ENCODE data around the gene CSF3R. TPM values are rescaled to one million over a fixed set of nuclear protein-coding genes. Genes with fewer than 3 reads are reported as not detected.

Gene CSF3R
- polyA plus RNA-seq, 1 donor from 2014 or later = not detected

- peaks cover 7% of the 10 kb centered on the region for H3K79me2 ChIP-seq (replicated peaks; ENCODE audit: insufficient read depth, low read length)
- H3K4me2 ChIP-seq (ENCODE audit: low read length) = no peak overlapping the region
- H4K20me1 ChIP-seq (ENCODE audit: insufficient read depth) = no peaks in the 10 kb centered on the region
- no peak overlapping the region for H2AFZ ChIP-seq (ENCODE audit: low read depth, low read length)
- H3K36me3 ChIP-seq (ENCODE audit: insufficient read depth, low read length) = no peaks in the 10 kb centered on the region
- no peaks in the 10 kb centered on the region for H3K27me3 ChIP-seq (ENCODE audit: insufficient read depth, low read depth, low read length)
- TF ChIP-seq, protein P1, sequence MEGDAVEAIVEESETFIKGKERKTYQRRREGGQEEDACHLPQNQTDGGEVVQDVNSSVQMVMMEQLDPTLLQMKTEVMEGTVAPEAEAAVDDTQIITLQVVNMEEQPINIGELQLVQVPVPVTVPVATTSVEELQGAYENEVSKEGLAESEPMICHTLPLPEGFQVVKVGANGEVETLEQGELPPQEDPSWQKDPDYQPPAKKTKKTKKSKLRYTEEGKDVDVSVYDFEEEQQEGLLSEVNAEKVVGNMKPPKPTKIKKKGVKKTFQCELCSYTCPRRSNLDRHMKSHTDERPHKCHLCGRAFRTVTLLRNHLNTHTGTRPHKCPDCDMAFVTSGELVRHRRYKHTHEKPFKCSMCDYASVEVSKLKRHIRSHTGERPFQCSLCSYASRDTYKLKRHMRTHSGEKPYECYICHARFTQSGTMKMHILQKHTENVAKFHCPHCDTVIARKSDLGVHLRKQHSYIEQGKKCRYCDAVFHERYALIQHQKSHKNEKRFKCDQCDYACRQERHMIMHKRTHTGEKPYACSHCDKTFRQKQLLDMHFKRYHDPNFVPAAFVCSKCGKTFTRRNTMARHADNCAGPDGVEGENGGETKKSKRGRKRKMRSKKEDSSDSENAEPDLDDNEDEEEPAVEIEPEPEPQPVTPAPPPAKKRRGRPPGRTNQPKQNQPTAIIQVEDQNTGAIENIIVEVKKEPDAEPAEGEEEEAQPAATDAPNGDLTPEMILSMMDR (IDR thresholded peaks at IDR 0.05; ENCODE audit: poor library complexity, severe bottlenecking) = no peak
- TF ChIP-seq TAF1 (IDR thresholded peaks at IDR 0.05; ENCODE audit: low read depth) = no peak
- TF ChIP-seq EZH2 (IDR thresholded peaks at IDR 0.05; ENCODE audit: borderline replicate concordance, insufficient read depth, low read length, poor library complexity, severe bottlenecking) = no peak
- TF ChIP-seq POLR2AphosphoS5 (IDR thresholded peaks at IDR 0.05) = no peak
- H3K9me2 ChIP-seq (ENCODE audit: insufficient read depth, low read length) = no peaks in the 10 kb centered on the region
- H3K4me3 ChIP-seq (ENCODE audit: low read length) = no peak overlapping the region
- no peak overlapping the region for H3K9ac ChIP-seq (ENCODE audit: low read length)
- no peaks in the 10 kb centered on the region for H3K9me3 ChIP-seq (ENCODE audit: low read length)
- no peaks in the 10 kb centered on the region for H3F3A ChIP-seq (ENCODE audit: insufficient read depth, low read length, poor library complexity, severe bottlenecking)
- no peak overlapping the region for H3K27ac ChIP-seq (ENCODE audit: low read length)
Observed at GRCh38 chr1:36458910-36459309, 23.8 kb downstream of the CSF3R start.

GRCh38 chr1:36457691-36458090, 25.0 kb downstream of the CSF3R start:
- Histone ChIP-seq H3K4me3 (ENCODE audit: low read length) (no peak overlapping the region), H3K9ac (ENCODE audit: low read length) (no peak overlapping the region), H4K20me1 (ENCODE audit: insufficient read depth) (no peaks in the 10 kb centered on the region), H3K9me2 (ENCODE audit: insufficient read depth, low read length) (no peaks in the 10 kb centered on the region), H3K36me3 (ENCODE audit: insufficient read depth, low read length) (no peaks in the 10 kb centered on the region), H3K27ac (ENCODE audit: low read length) (no peak overlapping the region), H3K9me3 (ENCODE audit: low read length) (no peaks in the 10 kb centered on the region), H2AFZ (ENCODE audit: low read depth, low read length) (no peak overlapping the region), H3K27me3 (ENCODE audit: insufficient read depth, low read depth, low read length) (no peaks in the 10 kb centered on the region), H3K79me2 (replicated peaks; ENCODE audit: insufficient read depth, low read length) (no peaks in the 10 kb centered on the region), H3F3A (ENCODE audit: insufficient read depth, low read length, poor library complexity, severe bottlenecking) (no peaks in the 10 kb centered on the region), H3K4me2 (ENCODE audit: low read length) (no peak overlapping the region)
- TF ChIP-seq EZH2 (IDR thresholded peaks at IDR 0.05; ENCODE audit: borderline replicate concordance, insufficient read depth, low read length, poor library complexity, severe bottlenecking) (no peak), EP300 (conservative IDR thresholded peaks at IDR 0.05; ENCODE audit: poor library complexity, severe bottlenecking) (no peak), SMC3 (conservative IDR thresholded peaks at IDR 0.05; ENCODE audit: poor library complexity) (no peak), MXI1 (conservative IDR thresholded peaks at IDR 0.05; ENCODE audit: poor library complexity, severe bottlenecking) (no peak), RAD21 (conservative IDR thresholded peaks at IDR 0.05) (no peak), TAF1 (IDR thresholded peaks at IDR 0.05; ENCODE audit: low read depth) (no peak), POLR2AphosphoS5 (IDR thresholded peaks at IDR 0.05) (no peak)
- TF ChIP-seq, protein P1 (IDR thresholded peaks at IDR 0.05; ENCODE audit: poor library complexity, severe bottlenecking) = no peak
- TF ChIP-seq, protein P2, sequence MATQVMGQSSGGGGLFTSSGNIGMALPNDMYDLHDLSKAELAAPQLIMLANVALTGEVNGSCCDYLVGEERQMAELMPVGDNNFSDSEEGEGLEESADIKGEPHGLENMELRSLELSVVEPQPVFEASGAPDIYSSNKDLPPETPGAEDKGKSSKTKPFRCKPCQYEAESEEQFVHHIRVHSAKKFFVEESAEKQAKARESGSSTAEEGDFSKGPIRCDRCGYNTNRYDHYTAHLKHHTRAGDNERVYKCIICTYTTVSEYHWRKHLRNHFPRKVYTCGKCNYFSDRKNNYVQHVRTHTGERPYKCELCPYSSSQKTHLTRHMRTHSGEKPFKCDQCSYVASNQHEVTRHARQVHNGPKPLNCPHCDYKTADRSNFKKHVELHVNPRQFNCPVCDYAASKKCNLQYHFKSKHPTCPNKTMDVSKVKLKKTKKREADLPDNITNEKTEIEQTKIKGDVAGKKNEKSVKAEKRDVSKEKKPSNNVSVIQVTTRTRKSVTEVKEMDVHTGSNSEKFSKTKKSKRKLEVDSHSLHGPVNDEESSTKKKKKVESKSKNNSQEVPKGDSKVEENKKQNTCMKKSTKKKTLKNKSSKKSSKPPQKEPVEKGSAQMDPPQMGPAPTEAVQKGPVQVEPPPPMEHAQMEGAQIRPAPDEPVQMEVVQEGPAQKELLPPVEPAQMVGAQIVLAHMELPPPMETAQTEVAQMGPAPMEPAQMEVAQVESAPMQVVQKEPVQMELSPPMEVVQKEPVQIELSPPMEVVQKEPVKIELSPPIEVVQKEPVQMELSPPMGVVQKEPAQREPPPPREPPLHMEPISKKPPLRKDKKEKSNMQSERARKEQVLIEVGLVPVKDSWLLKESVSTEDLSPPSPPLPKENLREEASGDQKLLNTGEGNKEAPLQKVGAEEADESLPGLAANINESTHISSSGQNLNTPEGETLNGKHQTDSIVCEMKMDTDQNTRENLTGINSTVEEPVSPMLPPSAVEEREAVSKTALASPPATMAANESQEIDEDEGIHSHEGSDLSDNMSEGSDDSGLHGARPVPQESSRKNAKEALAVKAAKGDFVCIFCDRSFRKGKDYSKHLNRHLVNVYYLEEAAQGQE (IDR thresholded peaks at IDR 0.05; ENCODE audit: borderline replicate concordance) = no peak
